AG09319 (cell line): ENCODE data around the gene ZMIZ2.
"Not testable (repeated sequence)": the region's sequence is repeated elsewhere in the genome, so short reads cannot be mapped to it uniquely, and the experiment has no call there.

ENCODE experiments used
- DNase-seq: peaks from one replicate; pipeline ENCODE4 v3.0.0-alpha.2; 2010; ENCODE audit warnings: low read depth; ENCODE audit errors: extremely low read depth
- CTCF ChIP-seq: IDR thresholded peaks from 2 replicates; pipeline ENCODE4 v1.5.1; 2011; ENCODE audit warnings: low read depth, mild to moderate bottlenecking, inconsistent platforms, low read length, moderate library complexity

ZMIZ2 gene

GRCh38 chr7:44769776-44770294, 21.2 kb downstream of the ZMIZ2 start:
- no peak for TF ChIP-seq CTCF
- DNase-seq = no peak

- DNase-seq = no peak
- no peak for TF ChIP-seq CTCF
These were observed 22.7 kb downstream of the ZMIZ2 start for GRCh38 chr7:44771358-44771757.

GRCh38 chr7:44772440-44772839, 23.8 kb downstream of the ZMIZ2 start:
- TF ChIP-seq CTCF = no peak
- no peak for DNase-seq

GRCh38 chr7:44772867-44773266, 24.2 kb downstream of the ZMIZ2 start:
- TF ChIP-seq CTCF = no peak
- DNase-seq = no peak

- DNase-seq = not testable (repeated sequence)
These were observed 25.8 kb downstream of the ZMIZ2 start for GRCh38 chr7:44774486-44774885.

- no peak for DNase-seq
- TF ChIP-seq CTCF = no peak
These were observed 26.9 kb downstream of the ZMIZ2 start for GRCh38 chr7:44775383-44776107.

- no peak for DNase-seq
- TF ChIP-seq CTCF = no peak
These were observed 27.6 kb downstream of the ZMIZ2 start for GRCh38 chr7:44776211-44776610.

GRCh38 chr7:44782460-44782859, 33.8 kb downstream of the ZMIZ2 start:
- no peak for TF ChIP-seq CTCF
- no peak for DNase-seq
